Vagina (tissue), 2 donors: ENCODE results near the gene MCCC1.

Source experiments
- POLR2A ChIP-seq, 2 donors: fragments of 450-650 bp; IDR thresholded peaks; one replicate each; pipeline ENCODE4 v1.6.1; 2017; ENCODE audit warnings: antibody characterized with exemption in 2 of 2, mild to moderate bottlenecking in 2 of 2, moderate library complexity in 2 of 2
- POLR2AphosphoS5 ChIP-seq, 2 donors: sonication (generic); formaldehyde crosslinking; IDR thresholded peaks; one replicate each; pipeline ENCODE4 v1.9.0; 2017; ENCODE audit warnings: antibody characterized with exemption in 2 of 2, mild to moderate bottlenecking in 2 of 2, low read depth in 1 of 2; ENCODE audit not compliant: insufficient read depth in 1 of 2

- TF ChIP-seq POLR2AphosphoS5 (IDR thresholded peaks at IDR 0.05; ENCODE audit: insufficient read depth in 1 of 2, low read depth in 1 of 2): no peak
- no peak for TF ChIP-seq POLR2A (IDR thresholded peaks at IDR 0.05)
These were observed 33.1 kb upstream of the MCCC1 start for GRCh38 chr3:183132409-183132808.
